IMR-90 (cell line): ENCODE measurements around the gene TLCD5. TPM values are rescaled to one million over a fixed set of nuclear protein-coding genes. Genes with fewer than 3 reads are reported as not detected.

Experiments
- ATAC-seq: fragments of 200-7000 bp; cut with Tn5 transposase; 2 replicates; pipeline ENCODE4 v1.9.1; 2020; ENCODE audit warnings: low read depth, mild to moderate bottlenecking, moderate library complexity
- BruUV-seq: library from RNA; stranded (reverse); fragments of 400-500 nt; replicated peaks from 2 replicates; lab custom pipeline; 2021; lab: Mats Ljungman, UMichigan
- CTCF ChIA-PET: fragments of 300-600 bp; formaldehyde crosslinking; extraction: SDS; loops from one replicate; lab custom pipeline; 2021; ENCODE audit warnings: antibody characterized with exemption; lab: Yijun Ruan, JAX
- POLR2A ChIA-PET: fragments of 300-600 bp; sonication (Branson Sonifier 250); formaldehyde crosslinking; loops from one replicate; lab custom pipeline; 2022; ENCODE audit warnings: antibody characterized with exemption; ENCODE audit not compliant: unreplicated experiment; lab: Charles Lee
- DNase-seq: peaks from one replicate; pipeline ENCODE4 v3.0.0; 2013
- H2AFZ ChIP-seq: replicated peaks from 2 replicates; pipeline ENCODE3; 2013; ENCODE audit warnings: low read length, mild to moderate bottlenecking; ENCODE audit not compliant: poor library complexity
- H2AK5ac ChIP-seq: 2 replicates; pipeline ENCODE4 v1.6.1; 2013; ENCODE audit warnings: low read depth, low read length, inconsistent platforms
- H2AK9ac ChIP-seq: replicated peaks from 2 replicates; pipeline ENCODE3; 2013; ENCODE audit warnings: mild to moderate bottlenecking, low read depth, low read length, moderate library complexity; ENCODE audit not compliant: poor library complexity
- H2BK120ac ChIP-seq: 2 replicates; pipeline ENCODE4 v1.6.1; 2013; ENCODE audit warnings: low read depth, low read length, inconsistent platforms
- H2BK15ac ChIP-seq: 3 replicates; pipeline ENCODE4 v1.6.1; 2013; ENCODE audit warnings: low read depth, low read length, inconsistent platforms
- H2BK20ac ChIP-seq: 2 replicates; pipeline ENCODE4 v1.6.1; 2013; ENCODE audit warnings: low read depth, mild to moderate bottlenecking, inconsistent platforms, low read length, moderate library complexity
- H2BK5ac ChIP-seq: 2 replicates; pipeline ENCODE4 v1.6.1; 2013; ENCODE audit warnings: mild to moderate bottlenecking, low read depth, low read length, inconsistent platforms; ENCODE audit not compliant: poor library complexity, severe bottlenecking
- H3K14ac ChIP-seq: replicated peaks from 2 replicates; pipeline ENCODE4 v1.6.1; 2013; ENCODE audit warnings: low read depth, low read length, inconsistent platforms
- H3K18ac ChIP-seq: 2 replicates; pipeline ENCODE4 v1.6.1; 2013; ENCODE audit warnings: low read depth, low read length, control low read depth
- H3K23ac ChIP-seq: 2 replicates; pipeline ENCODE4 v1.6.1; 2013; ENCODE audit warnings: low read depth, low read length, inconsistent platforms
- H3K27ac ChIP-seq: 2 replicates; pipeline ENCODE4 v1.5.1; 2013; ENCODE audit warnings: mild to moderate bottlenecking, control low read depth, low read length; ENCODE audit not compliant: insufficient read depth
- H3K27me3 ChIP-seq: 2 replicates; pipeline ENCODE4 v1.6.1; 2013; ENCODE audit warnings: low read length; ENCODE audit not compliant: control insufficient read depth, insufficient read depth
- H3K36me3 ChIP-seq: 2 replicates; pipeline ENCODE4 v1.6.1; 2013; ENCODE audit warnings: low read length, mixed read lengths; ENCODE audit not compliant: control insufficient read depth, insufficient read depth
- H3K4ac ChIP-seq: 2 replicates; pipeline ENCODE4 v1.6.1; 2013; ENCODE audit warnings: low read depth, low read length, inconsistent platforms
- H3K4me1 ChIP-seq: 2 replicates; pipeline ENCODE4 v1.6.1; 2013; ENCODE audit warnings: low read length, mixed read lengths; ENCODE audit not compliant: control insufficient read depth, insufficient read depth
- H3K4me2 ChIP-seq: 2 replicates; pipeline ENCODE4 v1.6.1; 2013; ENCODE audit warnings: low read depth, mild to moderate bottlenecking, control low read depth, low read length, moderate library complexity
- H3K4me3 ChIP-seq: 2 replicates; pipeline ENCODE4 v1.5.1; 2013; ENCODE audit warnings: low read depth, mild to moderate bottlenecking, control low read depth, low read length, moderate library complexity; ENCODE audit not compliant: insufficient read depth
- H3K56ac ChIP-seq: 2 replicates; pipeline ENCODE4 v1.6.1; 2013; ENCODE audit warnings: low read length, inconsistent platforms; ENCODE audit not compliant: insufficient read depth; ENCODE audit errors: extremely low read depth
- H3K79me1 ChIP-seq, 2 experiments: 2 replicates each; pipeline ENCODE4 v1.6.1; 2013; ENCODE audit warnings: low read length in 2 of 2, inconsistent platforms in 1 of 2, low read depth in 1 of 2
- H3K9ac ChIP-seq: 2 replicates; pipeline ENCODE4 v1.6.1; 2013; ENCODE audit warnings: low read depth, low read length, control low read depth
- H3K9me1 ChIP-seq: 2 replicates; pipeline ENCODE4 v1.6.1; 2013; ENCODE audit warnings: low read length, inconsistent platforms; ENCODE audit not compliant: insufficient read depth
- H3K9me3 ChIP-seq: 2 replicates; pipeline ENCODE4 v1.6.1; 2013; ENCODE audit warnings: low read length; ENCODE audit not compliant: control insufficient read depth, insufficient read depth
- H4K20me1 ChIP-seq: 2 replicates; pipeline ENCODE4 v1.6.1; 2013; ENCODE audit warnings: low read length, inconsistent platforms; ENCODE audit not compliant: insufficient read depth
- H4K5ac ChIP-seq: 2 replicates; pipeline ENCODE4 v1.6.1; 2013; ENCODE audit warnings: mild to moderate bottlenecking, low read depth, low read length, control low read depth
- H4K8ac ChIP-seq, 2 experiments: 2 replicates each; pipeline ENCODE4 v1.6.1; 2013; ENCODE audit warnings: low read depth in 2 of 2, low read length in 2 of 2, control low read depth in 1 of 2, inconsistent platforms in 1 of 2
- H4K91ac ChIP-seq: 2 replicates; pipeline ENCODE4 v1.6.1; 2013; ENCODE audit warnings: low read depth, low read length, inconsistent platforms; ENCODE audit not compliant: insufficient read depth
- BHLHE40 ChIP-seq: fragments of 150-350 bp; IDR thresholded peaks from 2 replicates; pipeline ENCODE4 v1.6.1; 2016; ENCODE audit warnings: mild to moderate bottlenecking, low read depth, low read length
- FOS ChIP-seq: fragments of 150-350 bp; IDR thresholded peaks from 2 replicates; pipeline ENCODE4 v1.6.1; 2016; ENCODE audit warnings: low read depth, low read length
- MAFK ChIP-seq: IDR thresholded peaks from 2 replicates; pipeline ENCODE4 v1.6.1; 2012; ENCODE audit warnings: low read depth, low read length, improper control_type of control experiment
- MAZ ChIP-seq: IDR thresholded peaks from 2 replicates; pipeline ENCODE4 v1.6.1; 2012; ENCODE audit warnings: low read depth, mild to moderate bottlenecking, low read length, improper control_type of control experiment, moderate library complexity, borderline replicate concordance
- POLR2A ChIP-seq: IDR thresholded peaks from 2 replicates; pipeline ENCODE4 v1.6.1; 2012; ENCODE audit warnings: mild to moderate bottlenecking, low read depth, low read length
- WGBS, 2 experiments: methylation state at CpG; one replicate each; pipeline versions ENCODE4 v1.1.5 to v1.1.7; 2013; ENCODE audit warnings: missing lambda C conversion rate in 2 of 2; ENCODE audit not compliant: insufficient read length in 1 of 2; ENCODE audit errors: extremely low coverage in 2 of 2; 5-methylcytosine and 5-hydroxymethylcytosine counted together
- dilution Hi-C: fragments of 300-500 bp; cut with HindIII; formaldehyde crosslinking; loops from one replicate; pipeline ENCODE4 v1.14.3; 2018; ENCODE audit warnings: low sequenced_read_pairs; ENCODE audit not compliant: unreplicated experiment
- in situ Hi-C: fragments of 300-500 bp; cut with MboI; formaldehyde crosslinking; loops from 3 replicates; pipeline ENCODE4 v1.14.3; 2019; ENCODE audit warnings: low sequenced_read_pairs, inconsistent platforms, mixed read lengths
- intact Hi-C: fragments of 100-400 bp; cut with micrococcal nuclease; formaldehyde crosslinking; loops from 2 replicates; pipeline ENCODE4 v1.10.0; 2022
- polyA plus RNA-seq, 3 experiments: library from polyadenylated mRNA; depleted of rRNA; stranded (reverse); fragments of >200 nt; gene quantifications; 2 replicates each; pipeline ENCODE4 v1.2.3, GENCODE V29; 2012; ENCODE audit warnings: low replicate concordance in 1 of 3
- total RNA-seq: library from RNA; depleted of rRNA; stranded (reverse); fragments of >200 nt; gene quantifications from 2 replicates; pipeline ENCODE4 v1.2.3, GENCODE V29; 2012
- TF ChIP-seq, protein P1 (sequence below): fragments of 150-350 bp; IDR thresholded peaks from 2 replicates; pipeline ENCODE4 v1.6.1; 2017; ENCODE audit warnings: mild to moderate bottlenecking, antibody characterized with exemption, low read length, low read depth

The TLCD5 gene
- total and polyA plus RNA-seq, 2 of the 4 experiments (the other 2 are of a cell fraction), result 9.5 to 11.5 TPM

DNA sequence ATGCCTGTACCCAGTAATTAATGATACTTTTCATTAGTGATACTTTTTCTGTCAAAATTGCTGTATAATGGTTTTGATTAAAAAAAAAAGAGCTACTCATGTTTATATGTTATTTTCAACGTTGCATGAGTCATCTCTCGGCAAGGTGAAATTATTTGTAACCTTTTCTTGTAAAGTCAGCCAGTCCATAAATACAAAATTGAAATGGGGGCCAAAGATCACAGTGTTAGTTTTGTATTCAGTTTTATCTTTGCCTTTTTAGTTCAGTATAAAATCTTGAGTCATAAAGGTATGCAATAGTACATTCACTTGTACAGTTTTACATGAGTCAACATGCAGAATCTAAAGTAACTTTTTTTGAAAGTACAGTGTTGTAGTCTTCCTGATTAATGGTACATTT lies 15.4 kb downstream of the TLCD5 start:
- no peak overlapping the region for H3K14ac ChIP-seq
- no peak overlapping the region for H2AFZ ChIP-seq
- H3K9me1 ChIP-seq, result peaks cover 3% of the 10 kb centered on the region; the same call in 1 of the 2 replicates
- no peak overlapping the region for H2AK9ac ChIP-seq
- dilution Hi-C loops, result no loop called here
- no peak overlapping the region for H4K5ac ChIP-seq
- H3K4me2 ChIP-seq, result peak overlapping the region; percentile 90
- TF ChIP-seq FOS (peak; percentile 41; the same call in 1 of the 2 replicates), MAFK (no peak), MAZ (no peak), POLR2A (no peak), BHLHE40 (no peak)
- TF ChIP-seq, protein P1, sequence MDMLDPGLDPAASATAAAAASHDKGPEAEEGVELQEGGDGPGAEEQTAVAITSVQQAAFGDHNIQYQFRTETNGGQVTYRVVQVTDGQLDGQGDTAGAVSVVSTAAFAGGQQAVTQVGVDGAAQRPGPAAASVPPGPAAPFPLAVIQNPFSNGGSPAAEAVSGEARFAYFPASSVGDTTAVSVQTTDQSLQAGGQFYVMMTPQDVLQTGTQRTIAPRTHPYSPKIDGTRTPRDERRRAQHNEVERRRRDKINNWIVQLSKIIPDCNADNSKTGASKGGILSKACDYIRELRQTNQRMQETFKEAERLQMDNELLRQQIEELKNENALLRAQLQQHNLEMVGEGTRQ, result no peak
- ChIA-PET CTCF (no interaction called here), POLR2A (no interaction called here)
- H4K20me1 ChIP-seq, result peaks cover 71% of the 10 kb centered on the region
- no peak overlapping the region for H2AK5ac ChIP-seq
- no peaks in the 10 kb centered on the region for H3K36me3 ChIP-seq
- WGBS, 2 experiments, result no CpG with 5 or more reads among the region's 2 CpGs
- H2BK120ac ChIP-seq, result no peak overlapping the region
- H3K9me3 ChIP-seq, result no peaks in the 10 kb centered on the region
- H3K9ac ChIP-seq, result no peak overlapping the region
- no peak overlapping the region for H3K23ac ChIP-seq
- H2BK20ac ChIP-seq, result no peak overlapping the region
- no peak overlapping the region for H3K4me3 ChIP-seq
- peaks cover 0 to 27% of the 10 kb centered on the region in 2 experiments; a peak in 2 of 4 replicates for H3K79me1 ChIP-seq
- H3K4me1 ChIP-seq, result peaks cover 3% of the 10 kb centered on the region; the same call in 1 of the 2 replicates
- BruUV-seq, result no TSS peak
- H4K8ac ChIP-seq, result no peak overlapping the region
- intact Hi-C loops, result no loop called here
- H3K56ac ChIP-seq, result no peak overlapping the region
- no peak overlapping the region for H4K91ac ChIP-seq
- H3K27me3 ChIP-seq, result no peaks in the 10 kb centered on the region
- no peak overlapping the region for H3K18ac ChIP-seq
- H3K4ac ChIP-seq, result no peak overlapping the region
- H2BK5ac ChIP-seq, result no peak overlapping the region
- DNase-seq (peak; percentile 49), ATAC-seq (no peak)
- no peak overlapping the region for H3K27ac ChIP-seq
- H2BK15ac ChIP-seq, result no peak overlapping the region
- in situ Hi-C loops, result loop anchor here (25.0 kb wide), 1 partner anchor 97 kb away; no protein-coding TSS in a partner anchor
